Measurements from ENCODE around the gene MAP3K6. TPM values are rescaled to one million over a fixed set of nuclear protein-coding genes. Genes with fewer than 3 reads are reported as not detected.
"Not testable (repeated sequence)": the region's sequence is repeated elsewhere in the genome, so short reads cannot be mapped to it uniquely, and the experiment has no call there.

The MAP3K6 gene
- total and polyA plus RNA-seq, 3 experiments from 2014 or later, result 6.0 to 7.1 (median 6.9) TPM

GRCh38 chr1:27408151-27408550 is 41.4 kb upstream of the MAP3K6 start:
- no peaks in the 10 kb centered on the region for H3K9me3 ChIP-seq (ENCODE audit: low read length)
- H3K27me3 Mint-ChIP-seq, result no peaks in the 10 kb centered on the region
- peak overlapping the region in 3 of 8 donors; percentile 43 to 59 (median 47) for H3K27ac Mint-ChIP-seq
- H3K9me3 Mint-ChIP-seq, result no peaks in the 10 kb centered on the region
- no peaks in the 10 kb centered on the region for H3K27me3 ChIP-seq (ENCODE audit: insufficient read depth, low read length, poor library complexity, severe bottlenecking)
- H3K4me1 ChIP-seq (ENCODE audit: insufficient read depth, low read length), result peaks cover 7% of the 10 kb centered on the region
- ChIA-PET POLR2A (no interaction called here), CTCF (no interaction called here)
- no peak for DNase-seq
- no peak overlapping the region for H3K4me3 Mint-ChIP-seq
- H3K4me3 ChIP-seq (ENCODE audit: low read length), result no peak overlapping the region
- peaks cover 10 to 11% (median 10%) of the 10 kb centered on the region in 3 donors for H3K4me1 Mint-ChIP-seq
- peaks cover 0 to 70% (median 7%) of the 10 kb centered on the region in 3 donors for H3K36me3 Mint-ChIP-seq
- peaks cover 36% of the 10 kb centered on the region for H3K36me3 ChIP-seq (ENCODE audit: insufficient read depth, low read length)
- no peak overlapping the region for H3K27ac ChIP-seq (ENCODE audit: low read depth, low read length)

- Mint-ChIP-seq H3K4me1 (peaks cover 14 to 16% (median 15%) of the 10 kb centered on the region in 3 donors), H3K27ac (peak overlapping the region in 1 of 8 donors; percentile 12), H3K36me3 (peaks cover 0 to 57% (median 7%) of the 10 kb centered on the region in 3 donors)
- Histone ChIP-seq H3K36me3 (ENCODE audit: insufficient read depth, low read length) (peaks cover 22% of the 10 kb centered on the region), H3K4me1 (ENCODE audit: insufficient read depth, low read length) (peaks cover 17% of the 10 kb centered on the region)
- DNase-seq; H3K4me3 Mint-ChIP-seq; H3K27ac ChIP-seq (ENCODE audit: low read depth, low read length); H3K9me3 Mint-ChIP-seq; H3K4me3 ChIP-seq (ENCODE audit: low read length); POLR2A ChIA-PET; CTCF ChIA-PET; H3K27me3 Mint-ChIP-seq; H3K27me3 ChIP-seq (ENCODE audit: insufficient read depth, low read length, poor library complexity, severe bottlenecking); H3K9me3 ChIP-seq (ENCODE audit: low read length): not testable (repeated sequence)
Observed at GRCh38 chr1:27406791-27407190, 40.0 kb upstream of the MAP3K6 start.

- peak overlapping the region in 1 of 8 donors; percentile 77 for H3K27ac Mint-ChIP-seq
- Histone ChIP-seq H3K4me1 (ENCODE audit: insufficient read depth, low read length) (peaks cover 17% of the 10 kb centered on the region), H3K27ac (ENCODE audit: low read depth, low read length) (no peak overlapping the region), H3K27me3 (ENCODE audit: insufficient read depth, low read length, poor library complexity, severe bottlenecking) (no peaks in the 10 kb centered on the region), H3K4me3 (ENCODE audit: low read length) (no peak overlapping the region), H3K36me3 (ENCODE audit: insufficient read depth, low read length) (peaks cover 20% of the 10 kb centered on the region), H3K9me3 (ENCODE audit: low read length) (no peaks in the 10 kb centered on the region)
- DNase-seq, result no peak
- peaks cover 15 to 19% (median 16%) of the 10 kb centered on the region in 3 donors for H3K4me1 Mint-ChIP-seq
- H3K9me3 Mint-ChIP-seq, result no peaks in the 10 kb centered on the region
- peaks cover 0 to 1% of the 10 kb centered on the region in 2 donors for H3K27me3 Mint-ChIP-seq
- POLR2A ChIA-PET, result no interaction called here
- peaks cover 0 to 55% (median 7%) of the 10 kb centered on the region in 3 donors for H3K36me3 Mint-ChIP-seq
- CTCF ChIA-PET, result interaction anchor here (1.6 kb wide), 1 partner anchor 14 kb away, joined by 4 read pairs; no protein-coding TSS in a partner anchor
- no peak overlapping the region for H3K4me3 Mint-ChIP-seq
Observed at GRCh38 chr1:27406362-27406680, 39.6 kb upstream of the MAP3K6 start.

- Mint-ChIP-seq H3K36me3 (peaks cover 0 to 49% (median 5%) of the 10 kb centered on the region in 3 donors), H3K4me1 (peaks cover 14 to 19% (median 15%) of the 10 kb centered on the region in 3 donors), H3K27ac (peak overlapping the region in 1 of 8 donors; percentile 50)
- H3K4me3 ChIP-seq (ENCODE audit: low read length); H3K27me3 Mint-ChIP-seq; H3K4me3 Mint-ChIP-seq; H3K27ac ChIP-seq (ENCODE audit: low read depth, low read length); H3K9me3 ChIP-seq (ENCODE audit: low read length); H3K9me3 Mint-ChIP-seq; DNase-seq; POLR2A ChIA-PET; H3K27me3 ChIP-seq (ENCODE audit: insufficient read depth, low read length, poor library complexity, severe bottlenecking): not testable (repeated sequence)
- peaks cover 17% of the 10 kb centered on the region for H3K4me1 ChIP-seq (ENCODE audit: insufficient read depth, low read length)
- CTCF ChIA-PET, result interaction anchor here (1.6 to 13.6 kb wide), 2 partner anchors 15 to 106 kb away, joined by 4 to 283 read pairs; no protein-coding TSS in a partner anchor
- peaks cover 15% of the 10 kb centered on the region for H3K36me3 ChIP-seq (ENCODE audit: insufficient read depth, low read length)
Observed at GRCh38 chr1:27405598-27406361, 39.0 kb upstream of the MAP3K6 start.

GRCh38 chr1:27405074-27405473 is 38.3 kb upstream of the MAP3K6 start:
- H3K36me3 Mint-ChIP-seq, result peaks cover 0 to 42% (median 4%) of the 10 kb centered on the region in 3 donors
- DNase-seq, result no peak
- H3K36me3 ChIP-seq (ENCODE audit: insufficient read depth, low read length), result peaks cover 8% of the 10 kb centered on the region
- H3K4me1 ChIP-seq (ENCODE audit: insufficient read depth, low read length), result peaks cover 17% of the 10 kb centered on the region
- H3K9me3 Mint-ChIP-seq, result no peaks in the 10 kb centered on the region
- POLR2A ChIA-PET, result interaction anchor here (0.5 kb wide), 1 partner anchor 527 kb away, joined by 10 read pairs; no protein-coding TSS in a partner anchor
- CTCF ChIA-PET, result interaction anchor here (1.6 to 13.6 kb wide), 2 partner anchors 16 to 105 kb away, joined by 4 to 283 read pairs; no protein-coding TSS in a partner anchor
- peak overlapping the region in 2 of 8 donors; percentile 50 to 94 for H3K27ac Mint-ChIP-seq
- no peaks in the 10 kb centered on the region for H3K27me3 ChIP-seq (ENCODE audit: insufficient read depth, low read length, poor library complexity, severe bottlenecking)
- no peak overlapping the region for H3K4me3 ChIP-seq (ENCODE audit: low read length)
- H3K27me3 Mint-ChIP-seq, result peaks cover 0 to 1% of the 10 kb centered on the region in 2 donors
- H3K4me1 Mint-ChIP-seq, result peaks cover 14 to 19% (median 15%) of the 10 kb centered on the region in 3 donors
- H3K27ac ChIP-seq (ENCODE audit: low read depth, low read length), result no peak overlapping the region
- H3K4me3 Mint-ChIP-seq, result no peak overlapping the region
- H3K9me3 ChIP-seq (ENCODE audit: low read length), result no peaks in the 10 kb centered on the region

GRCh38 chr1:27403931-27404330 is 37.2 kb upstream of the MAP3K6 start:
- H3K27ac Mint-ChIP-seq, result peak overlapping the region; percentile 67 to 96 (median 90)
- H3K36me3 ChIP-seq (ENCODE audit: insufficient read depth, low read length), result peaks cover 7% of the 10 kb centered on the region
- no peaks in the 10 kb centered on the region for H3K27me3 ChIP-seq (ENCODE audit: insufficient read depth, low read length, poor library complexity, severe bottlenecking)
- H3K27me3 Mint-ChIP-seq, result peaks cover 0 to 1% of the 10 kb centered on the region in 2 donors
- no peaks in the 10 kb centered on the region for H3K9me3 ChIP-seq (ENCODE audit: low read length)
- H3K36me3 Mint-ChIP-seq, result peaks cover 0 to 35% (median 4%) of the 10 kb centered on the region in 3 donors
- ChIA-PET POLR2A (interaction anchor here (0.7 kb wide), 1 partner anchor 23 kb away, joined by 4 read pairs; no protein-coding TSS in a partner anchor), CTCF (interaction anchor here (1.0 to 13.6 kb wide), 5 partner anchors 15 to 266 kb away, joined by 3 to 283 read pairs (median 3); no protein-coding TSS in a partner anchor)
- peaks cover 17% of the 10 kb centered on the region for H3K4me1 ChIP-seq (ENCODE audit: insufficient read depth, low read length)
- peaks cover 14 to 19% (median 15%) of the 10 kb centered on the region in 3 donors for H3K4me1 Mint-ChIP-seq
- no peaks in the 10 kb centered on the region for H3K9me3 Mint-ChIP-seq
- DNase-seq, result no peak
- H3K4me3 Mint-ChIP-seq, result peak overlapping the region in 3 of 7 donors; percentile 10 to 36 (median 26)
- no peak overlapping the region for H3K4me3 ChIP-seq (ENCODE audit: low read length)
- H3K27ac ChIP-seq (ENCODE audit: low read depth, low read length), result no peak overlapping the region

- ChIA-PET CTCF (interaction anchor here (1.0 to 13.6 kb wide), 8 partner anchors 9 to 266 kb away, joined by 3 to 283 read pairs (median 4); partner anchors contain the start of gene AHDC1), POLR2A (no interaction called here)
- Histone ChIP-seq H3K27me3 (ENCODE audit: insufficient read depth, low read length, poor library complexity, severe bottlenecking) (no peaks in the 10 kb centered on the region), H3K27ac (ENCODE audit: low read depth, low read length) (no peak overlapping the region), H3K4me3 (ENCODE audit: low read length) (no peak overlapping the region), H3K4me1 (ENCODE audit: insufficient read depth, low read length) (peaks cover 17% of the 10 kb centered on the region), H3K9me3 (ENCODE audit: low read length) (no peaks in the 10 kb centered on the region), H3K36me3 (ENCODE audit: insufficient read depth, low read length) (no peaks in the 10 kb centered on the region)
- Mint-ChIP-seq H3K27me3 (peaks cover 0 to 1% of the 10 kb centered on the region in 2 donors), H3K36me3 (peaks cover 0 to 28% (median 4%) of the 10 kb centered on the region in 3 donors), H3K4me3 (peak overlapping the region in 5 of 7 donors; percentile 41 to 62 (median 45)), H3K27ac (peak overlapping the region in 7 of 8 donors; percentile 29 to 96 (median 86)), H3K9me3 (no peaks in the 10 kb centered on the region), H3K4me1 (peaks cover 14 to 19% (median 15%) of the 10 kb centered on the region in 3 donors)
- DNase-seq, result peak in 3 of 5 donors; percentile 29 to 52 (median 46)
Observed at GRCh38 chr1:27403065-27403726, 36.4 kb upstream of the MAP3K6 start.
